Stimulated activated CD8-positive, alpha-beta memory T cell treated with anti-CD3 and anti-CD28 coated beads, Interleukin-7, amount 100 ng/mL, for 1 hour (primary cell): ENCODE measurements around the gene ARHGEF25.
"Not testable (repeated sequence)": the region's sequence is repeated elsewhere in the genome, so short reads cannot be mapped to it uniquely, and the experiment has no call there.

ENCODE experiments used
- DNase-seq, 2 donors: peaks; one replicate each; pipeline ENCODE4 v3.0.0-alpha.2; 2020; ENCODE audit warnings: low read depth in 2 of 2

The ARHGEF25 gene

DNA sequence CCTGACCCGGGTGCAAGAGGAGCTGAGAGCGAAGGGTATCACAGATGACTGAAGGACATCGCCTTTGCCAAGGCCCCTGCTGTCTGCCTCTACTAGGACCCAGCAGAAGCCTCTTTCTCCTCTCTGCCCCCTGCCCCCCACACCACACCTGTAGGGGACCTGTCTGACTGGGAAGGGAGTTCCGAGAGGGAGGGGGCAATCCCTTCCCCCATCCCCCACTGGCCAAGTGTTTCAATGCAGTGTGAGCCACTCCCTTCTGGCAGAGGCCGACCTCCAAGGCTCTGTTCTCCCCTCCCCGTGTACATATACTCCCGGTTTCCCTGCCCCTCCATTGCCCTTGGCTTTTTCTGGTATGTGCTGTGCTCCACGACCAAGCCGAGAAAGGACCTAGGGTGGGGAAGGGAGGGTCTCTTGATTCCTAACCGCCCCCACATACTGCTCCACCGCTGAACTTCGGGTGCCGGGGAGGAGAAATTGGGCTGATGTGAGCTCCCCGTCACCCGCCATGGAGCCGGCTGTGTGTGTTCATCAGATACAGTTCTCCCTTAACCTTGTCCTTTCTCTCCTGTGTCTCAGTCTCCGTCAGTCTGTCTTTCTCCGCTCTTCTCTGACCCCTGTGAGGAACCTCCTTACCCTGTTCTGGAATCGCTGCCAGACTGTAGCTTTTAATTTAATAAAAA is 2.0 kb upstream of the ARHGEF25 start:
- no peak for DNase-seq

- no peak for DNase-seq
Observed at GRCh38 chr12:57609781-57610553, 1.3 kb upstream of the ARHGEF25 start.

DNA sequence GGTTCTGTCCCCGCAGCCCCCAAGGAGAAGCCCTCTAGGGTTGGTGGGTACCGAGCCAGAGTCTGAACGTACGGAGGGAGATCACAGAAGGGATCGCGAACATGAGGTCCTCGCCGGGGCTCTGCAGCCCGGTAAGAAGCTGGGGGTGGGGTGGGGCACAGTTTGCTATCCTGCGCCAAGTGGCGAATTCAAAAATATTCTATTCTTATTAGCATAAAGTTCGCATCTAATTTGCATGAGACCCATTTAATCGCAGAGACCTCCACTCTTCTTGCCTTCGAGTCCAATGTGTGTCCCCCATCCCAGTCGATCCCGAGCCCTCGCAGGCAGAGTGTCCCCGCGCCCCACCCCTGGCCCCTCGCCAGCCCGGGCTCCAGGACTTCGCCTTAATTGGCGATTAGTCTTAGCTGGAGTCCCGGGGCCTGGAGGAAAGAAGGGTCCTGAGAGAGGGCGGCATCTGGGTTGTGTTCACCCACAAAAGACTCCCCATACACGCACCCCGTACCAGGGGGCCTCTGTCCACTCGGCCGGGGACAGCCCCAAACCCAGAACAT is 604 bp upstream of the ARHGEF25 start:
- no peak for DNase-seq

- no peak for DNase-seq
Observed at GRCh38 chr12:57611827-57612710, 834 bp downstream of the ARHGEF25 start.

DNA sequence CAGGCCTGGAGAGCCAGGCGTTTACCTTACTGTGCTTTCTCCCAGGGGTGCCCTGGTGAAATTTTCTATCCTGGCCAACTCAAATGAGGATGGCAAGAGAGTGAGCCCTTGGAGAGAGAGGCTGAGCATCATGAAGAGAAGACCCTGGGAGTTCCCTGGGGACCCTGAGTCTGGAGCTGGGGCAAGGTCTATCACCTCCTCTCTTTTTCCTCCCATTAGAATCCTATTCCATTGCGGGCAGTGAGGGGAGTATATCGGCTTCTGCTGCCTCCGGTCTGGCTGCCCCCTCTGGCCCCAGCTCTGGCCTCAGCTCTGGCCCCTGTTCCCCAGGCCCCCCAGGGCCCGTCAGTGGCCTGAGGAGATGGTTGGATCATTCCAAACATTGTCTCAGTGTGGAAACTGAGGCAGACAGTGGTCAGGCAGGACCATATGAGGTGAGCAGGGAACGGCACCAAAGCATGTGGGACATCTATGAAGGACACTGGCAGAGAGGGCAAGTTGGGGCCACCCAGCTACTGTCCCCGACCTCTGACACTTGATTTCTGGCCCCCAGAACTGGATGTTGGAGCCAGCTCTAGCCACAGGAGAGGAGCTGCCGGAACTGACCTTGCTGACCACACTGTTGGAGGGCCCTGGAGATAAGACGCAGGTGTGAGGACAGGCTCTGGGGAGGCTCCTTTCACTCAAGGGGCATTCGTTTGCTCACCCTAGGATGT is 1.6 kb downstream of the ARHGEF25 start:
- no peak for DNase-seq

DNA sequence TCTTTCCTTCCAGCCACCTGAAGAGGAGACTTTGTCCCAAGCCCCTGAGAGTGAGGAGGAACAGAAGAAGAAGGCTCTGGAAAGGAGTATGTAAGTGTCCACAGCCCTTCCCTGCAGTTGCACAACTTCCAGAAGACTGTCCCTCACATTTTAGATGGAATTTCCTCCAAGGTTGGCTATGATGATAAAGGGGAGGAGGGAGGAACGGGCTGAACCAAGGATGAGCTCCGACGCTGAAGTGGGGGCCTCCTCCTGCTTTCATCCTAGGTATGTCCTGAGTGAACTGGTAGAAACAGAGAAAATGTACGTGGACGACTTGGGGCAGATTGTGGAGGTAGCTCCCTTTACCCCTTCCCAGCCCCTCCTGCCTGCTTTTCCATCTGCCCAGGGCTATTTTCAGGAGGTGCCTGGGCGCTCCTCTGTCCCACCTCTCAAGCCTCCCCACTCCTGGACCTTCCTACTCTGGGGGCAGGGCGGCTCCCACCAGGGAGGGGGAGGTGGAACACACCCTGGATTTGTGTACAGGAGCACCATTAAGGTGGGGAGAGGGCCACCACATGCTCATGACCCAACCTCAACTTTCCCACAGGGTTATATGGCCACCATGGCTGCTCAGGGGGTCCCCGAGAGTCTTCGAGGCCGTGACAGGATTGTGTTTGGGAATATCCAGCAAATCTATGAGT is 2.3 kb downstream of the ARHGEF25 start:
- no peak for DNase-seq

- no peak for DNase-seq
Observed at GRCh38 chr12:57614178-57614947, 3.1 kb downstream of the ARHGEF25 start.

DNA sequence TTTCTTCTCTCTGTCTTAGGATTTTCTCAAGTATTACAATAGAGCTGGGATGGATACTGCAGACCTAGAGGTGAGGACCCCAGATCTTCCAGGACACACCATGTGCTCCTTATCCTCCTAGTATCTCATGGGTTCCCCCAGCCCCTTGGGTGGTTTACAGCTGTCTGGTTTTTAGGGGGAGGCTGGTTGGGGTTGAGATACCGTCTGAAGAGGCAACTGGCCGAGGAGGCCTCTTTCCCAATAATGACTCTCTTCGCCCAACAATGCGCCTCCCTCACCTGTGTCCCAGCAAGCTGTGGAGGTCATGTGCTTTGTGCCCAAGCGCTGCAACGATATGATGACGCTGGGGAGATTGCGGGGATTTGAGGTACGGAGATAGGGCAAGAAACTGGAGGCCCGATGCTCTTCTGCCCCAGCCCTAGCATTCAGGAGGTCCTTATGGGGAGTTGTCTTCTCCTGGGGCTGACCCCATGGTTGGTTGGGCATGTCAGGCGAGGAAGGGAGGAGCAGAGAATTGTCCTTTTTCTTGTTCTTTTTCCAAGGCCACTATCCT is 3.8 kb downstream of the ARHGEF25 start:
- DNase-seq = no peak

DNA sequence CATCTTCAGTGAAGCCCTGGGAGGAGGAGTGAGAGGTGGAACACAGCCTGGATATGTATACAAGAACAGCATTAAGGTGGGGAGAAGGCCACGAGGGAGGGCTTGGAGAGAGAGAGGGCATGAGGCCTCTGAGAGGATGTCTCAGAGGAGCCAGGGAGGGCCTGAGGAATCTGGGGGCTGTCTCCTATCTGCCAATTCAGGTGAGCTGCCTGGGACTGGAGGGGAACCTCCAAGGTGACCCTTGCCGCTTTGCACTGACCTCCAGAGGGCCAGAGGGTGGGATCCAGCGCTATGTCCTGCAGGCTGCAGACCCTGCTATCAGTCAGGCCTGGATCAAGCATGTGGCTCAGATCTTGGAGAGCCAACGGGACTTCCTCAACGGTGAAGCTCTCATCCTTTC is 4.4 kb downstream of the ARHGEF25 start:
- DNase-seq = no peak

DNA sequence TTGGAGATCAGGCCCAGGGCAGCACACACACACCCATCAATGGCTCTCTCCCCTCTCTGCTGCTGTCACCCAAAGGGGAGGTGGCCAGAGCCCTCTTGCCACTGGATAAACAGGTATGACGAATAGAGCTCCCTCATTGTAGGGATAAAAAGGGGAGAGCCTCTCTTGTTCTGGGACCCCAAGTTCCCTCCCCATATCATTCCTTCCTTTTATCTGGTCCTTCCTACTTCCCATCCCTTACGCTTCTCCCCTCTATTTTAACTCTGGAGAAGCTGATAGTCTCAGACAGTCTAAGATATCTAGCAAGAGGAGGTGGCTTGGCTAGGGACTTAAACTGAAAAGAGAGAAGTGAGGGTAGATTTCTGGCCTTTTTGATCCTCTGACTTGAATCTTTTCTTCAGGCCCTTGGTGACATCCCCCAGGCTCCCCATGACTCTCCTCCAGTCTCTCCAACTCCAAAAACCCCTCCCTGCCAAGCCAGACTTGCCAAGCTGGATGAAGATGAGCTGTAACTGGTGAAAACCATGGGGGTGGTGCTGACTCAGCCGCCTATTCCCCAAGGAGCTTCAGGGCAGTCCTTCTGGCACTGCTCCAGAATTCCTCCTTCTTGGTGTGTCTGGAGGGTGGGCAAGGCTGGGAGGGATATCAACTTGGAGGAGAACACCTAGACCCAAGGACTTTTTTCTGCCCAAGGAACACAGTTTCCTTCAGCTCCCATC is 5.3 kb downstream of the ARHGEF25 start:
- no peak for DNase-seq

DNA sequence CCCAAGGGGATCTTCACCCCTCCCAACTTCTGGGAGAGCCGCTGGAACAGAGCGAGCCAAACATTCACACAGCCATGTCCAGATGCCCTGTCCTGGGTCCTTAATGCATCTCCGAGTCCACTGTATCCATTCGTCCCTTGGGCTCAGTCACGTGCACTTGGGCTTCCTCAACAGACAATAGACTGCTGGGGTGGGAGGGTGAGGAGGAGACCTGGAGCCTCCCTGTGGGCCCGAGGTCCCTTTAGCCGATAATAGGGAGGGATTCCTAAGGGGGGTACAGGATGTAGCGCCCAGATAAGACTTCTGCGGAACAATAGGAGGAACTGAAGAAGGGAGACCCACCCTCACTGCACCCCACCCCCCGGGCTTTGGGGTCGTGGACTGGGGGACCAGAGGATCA is 6.7 kb downstream of the ARHGEF25 start:
- DNase-seq = no peak

- DNase-seq = not testable (repeated sequence)
Observed at GRCh38 chr12:57618431-57618830, 7.2 kb downstream of the ARHGEF25 start.

DNA sequence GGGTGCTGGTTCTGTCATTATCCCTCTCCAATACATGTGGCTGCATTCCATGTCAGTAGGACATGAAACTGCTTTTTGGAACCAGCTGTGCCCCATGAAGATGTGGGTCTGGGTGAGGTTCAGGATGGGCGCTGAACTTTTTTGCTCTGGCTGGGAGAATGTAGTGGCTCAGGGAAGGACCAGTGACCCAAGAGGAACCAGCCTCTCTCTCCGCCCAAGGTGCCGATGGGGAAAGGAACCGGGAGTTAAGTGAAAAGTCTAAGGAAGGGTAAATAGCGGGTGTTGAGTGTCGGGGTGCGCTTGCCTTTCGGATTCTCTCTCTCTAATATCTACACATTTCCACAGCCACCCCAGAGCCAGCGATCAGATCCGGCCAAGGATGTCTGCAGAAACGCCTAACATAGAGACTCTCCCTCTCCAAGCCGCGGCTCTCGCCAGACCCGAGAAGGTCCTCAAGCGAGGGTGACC is 7.8 kb downstream of the ARHGEF25 start:
- no peak for DNase-seq

DNA sequence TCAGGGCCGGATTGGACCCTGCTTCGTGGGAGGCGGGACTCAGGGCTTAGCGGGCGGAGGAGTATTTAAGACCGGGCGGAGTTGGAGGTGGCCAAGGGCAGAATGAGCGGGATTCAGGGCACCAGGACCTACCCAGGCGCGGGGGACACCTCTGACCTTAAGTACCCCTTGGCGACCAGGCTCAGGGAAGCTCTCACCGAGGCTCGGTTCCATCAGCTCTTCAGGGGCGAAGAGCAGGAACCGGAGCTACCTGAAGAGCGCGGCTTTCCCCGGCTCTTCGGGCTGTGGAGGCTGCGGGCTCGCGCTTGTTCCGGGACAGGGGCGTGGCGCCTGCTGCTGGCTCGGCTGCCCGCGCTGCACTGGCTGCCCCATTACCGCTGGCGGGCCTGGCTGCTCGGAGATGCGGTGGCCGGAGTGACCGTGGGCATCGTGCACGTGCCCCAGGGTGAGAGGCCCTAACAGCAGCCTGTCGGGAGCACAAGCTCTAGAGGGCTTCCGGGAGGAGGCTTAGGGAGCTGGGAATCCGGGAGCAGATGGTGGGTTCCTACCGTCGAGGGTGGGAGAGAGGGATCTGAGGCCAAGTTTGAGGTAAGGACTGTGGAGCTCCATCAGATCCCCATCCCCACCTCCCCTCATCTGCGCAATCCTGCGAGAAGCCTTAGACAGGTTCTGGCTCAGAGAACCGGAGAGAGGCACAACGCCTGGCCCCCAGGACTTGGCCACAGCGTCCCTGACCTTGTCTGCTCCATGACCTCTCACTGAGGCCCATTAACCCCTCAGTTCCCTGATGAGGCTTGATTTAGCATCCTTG is 8.4 kb downstream of the ARHGEF25 start:
- DNase-seq = no peak

- no peak for DNase-seq
Observed at GRCh38 chr12:57620245-57620935, 9.2 kb downstream of the ARHGEF25 start.

GRCh38 chr12:57620936-57621496 is 9.8 kb downstream of the ARHGEF25 start:
- no peak for DNase-seq
